GM12872 (cell line): ENCODE results near the gene HECW1.

Experiments
- TF ChIP-seq, protein P1 (sequence below): IDR thresholded peaks from 3 replicates; pipeline ENCODE4 v1.5.1; 2011; ENCODE audit warnings: low read depth, mild to moderate bottlenecking, low read length, moderate library complexity; ENCODE audit not compliant: insufficient read depth

HECW1 gene

DNA sequence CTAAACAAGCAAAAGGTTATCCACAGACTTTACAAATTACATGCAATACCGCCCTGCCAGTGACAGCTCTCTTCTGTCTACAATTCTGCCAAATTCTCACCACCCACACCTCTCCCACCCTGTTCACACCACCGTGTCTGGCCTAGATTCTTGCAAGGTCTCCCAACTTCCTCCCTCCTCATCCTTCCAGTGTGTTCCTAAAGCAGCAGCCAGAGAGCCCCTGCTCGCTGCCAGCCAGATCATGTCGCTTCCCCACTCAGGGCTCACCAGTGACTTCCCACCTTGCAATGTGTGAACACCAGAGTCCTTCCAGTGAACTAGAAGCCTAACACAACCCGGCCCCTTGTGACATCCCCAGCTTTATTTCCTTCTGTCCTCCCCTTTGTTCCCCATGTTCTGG is 121.6 kb downstream of the HECW1 start:
- TF ChIP-seq, protein P1, sequence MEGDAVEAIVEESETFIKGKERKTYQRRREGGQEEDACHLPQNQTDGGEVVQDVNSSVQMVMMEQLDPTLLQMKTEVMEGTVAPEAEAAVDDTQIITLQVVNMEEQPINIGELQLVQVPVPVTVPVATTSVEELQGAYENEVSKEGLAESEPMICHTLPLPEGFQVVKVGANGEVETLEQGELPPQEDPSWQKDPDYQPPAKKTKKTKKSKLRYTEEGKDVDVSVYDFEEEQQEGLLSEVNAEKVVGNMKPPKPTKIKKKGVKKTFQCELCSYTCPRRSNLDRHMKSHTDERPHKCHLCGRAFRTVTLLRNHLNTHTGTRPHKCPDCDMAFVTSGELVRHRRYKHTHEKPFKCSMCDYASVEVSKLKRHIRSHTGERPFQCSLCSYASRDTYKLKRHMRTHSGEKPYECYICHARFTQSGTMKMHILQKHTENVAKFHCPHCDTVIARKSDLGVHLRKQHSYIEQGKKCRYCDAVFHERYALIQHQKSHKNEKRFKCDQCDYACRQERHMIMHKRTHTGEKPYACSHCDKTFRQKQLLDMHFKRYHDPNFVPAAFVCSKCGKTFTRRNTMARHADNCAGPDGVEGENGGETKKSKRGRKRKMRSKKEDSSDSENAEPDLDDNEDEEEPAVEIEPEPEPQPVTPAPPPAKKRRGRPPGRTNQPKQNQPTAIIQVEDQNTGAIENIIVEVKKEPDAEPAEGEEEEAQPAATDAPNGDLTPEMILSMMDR = no peak

DNA sequence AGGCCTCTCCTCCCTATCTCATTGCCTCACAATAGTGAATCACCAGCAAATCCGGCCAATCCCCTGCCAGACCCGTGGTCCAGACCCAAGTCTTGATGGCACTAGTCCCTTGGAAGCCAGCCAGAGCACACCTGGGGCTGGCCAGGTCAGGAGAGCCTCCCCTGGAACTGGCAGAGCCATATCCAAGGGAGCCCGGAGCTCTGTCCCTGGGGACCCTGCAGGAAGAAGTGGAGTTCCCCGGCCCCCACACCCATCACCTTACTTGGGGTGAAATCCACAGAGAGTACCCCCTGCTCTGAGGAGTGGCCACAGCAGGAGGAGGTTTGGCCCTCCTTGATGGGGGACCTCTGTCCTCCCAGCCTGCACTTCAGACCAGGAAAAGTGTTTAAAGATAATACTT is 122.5 kb downstream of the HECW1 start:
- TF ChIP-seq, protein P1 = no peak

GRCh38 chr7:43240565-43240964 is 128.1 kb downstream of the HECW1 start:
- TF ChIP-seq, protein P1 = no peak

DNA sequence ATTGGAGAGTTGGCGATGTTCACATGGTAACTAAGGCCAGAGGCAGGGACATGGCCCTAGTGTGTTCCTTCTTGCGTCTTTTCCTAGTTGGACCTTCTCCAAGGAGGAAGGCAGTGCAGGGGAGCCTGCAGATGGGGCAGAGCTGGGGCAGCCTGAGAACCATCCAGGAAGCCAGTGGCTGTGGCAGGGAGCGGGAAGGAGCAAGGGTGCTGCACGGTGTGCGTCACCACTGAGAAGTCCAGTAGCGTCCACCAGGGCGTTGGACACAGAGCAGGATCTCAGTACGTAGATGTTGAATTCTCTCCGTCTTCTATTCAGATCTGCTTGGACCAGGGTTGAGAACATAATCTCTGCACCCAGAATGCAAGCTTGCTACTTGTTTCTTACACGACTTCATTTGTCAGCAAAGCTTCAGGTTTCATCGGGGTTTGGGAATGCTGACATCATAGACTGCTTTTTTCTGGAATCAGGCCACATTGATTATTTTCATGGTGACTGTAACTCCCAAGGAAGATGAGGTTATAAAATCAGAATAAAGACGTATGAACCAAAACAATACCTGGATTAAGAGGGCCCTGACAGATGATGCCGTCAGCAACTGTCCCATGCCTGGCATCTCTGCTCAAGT is 130.3 kb downstream of the HECW1 start:
- TF ChIP-seq, protein P1 = no peak

DNA sequence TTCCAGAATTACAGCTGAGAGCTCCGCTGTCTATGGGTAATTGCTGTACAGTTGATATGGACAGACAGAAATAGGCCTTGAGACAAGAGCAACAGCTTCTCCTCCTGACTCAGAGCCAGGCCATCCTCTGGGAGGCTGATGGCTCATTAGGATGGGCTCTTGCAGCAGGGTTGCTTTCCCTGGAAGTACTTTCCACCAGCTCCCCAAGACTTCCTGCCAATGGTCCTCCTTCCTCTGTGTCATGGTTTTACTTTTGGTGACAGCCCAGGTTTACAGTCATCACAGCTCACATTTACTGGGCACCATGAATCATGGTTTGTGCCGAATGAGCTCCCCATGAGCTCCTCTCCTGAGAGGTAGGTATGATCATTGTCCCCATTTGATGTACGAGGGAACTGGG is 131.8 kb downstream of the HECW1 start:
- TF ChIP-seq, protein P1 = no peak

- TF ChIP-seq, protein P1 = no peak
Observed at GRCh38 chr7:43244784-43245183, 132.3 kb downstream of the HECW1 start.

DNA sequence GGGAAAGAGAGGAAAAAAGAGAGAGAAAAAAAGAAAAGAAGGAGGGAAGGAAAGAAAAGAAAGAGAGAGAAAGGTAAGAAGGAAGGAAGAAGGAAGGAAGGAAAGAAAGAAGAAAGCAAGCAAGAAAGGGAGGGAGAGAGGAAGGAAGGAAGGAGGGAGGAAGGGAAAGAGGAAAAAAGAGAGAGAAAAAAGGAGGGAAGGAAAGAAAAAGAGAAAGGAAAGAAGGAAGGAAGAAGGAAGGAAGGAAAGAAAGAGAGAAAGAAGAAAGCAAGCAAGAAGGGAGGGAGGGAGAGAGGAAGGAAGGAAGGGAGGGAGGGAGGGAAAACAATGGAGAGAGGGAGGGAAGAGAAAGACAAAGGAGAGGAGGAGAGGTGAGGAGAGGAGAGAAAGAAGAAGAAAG is 135.3 kb downstream of the HECW1 start:
- TF ChIP-seq, protein P1 = no peak
